Heart left ventricle (tissue), 16 donors: ENCODE measurements around the gene NLGN4X. TPM values are rescaled to one million over a fixed set of nuclear protein-coding genes. Genes with fewer than 3 reads are reported as not detected.

Experiments
- ATAC-seq, 4 donors: fragments of 200-7000 bp; cut with Tn5 transposase; one replicate each; pipeline ENCODE4 v1.9.1; 2020 to 2022; ENCODE audit warnings: moderate library complexity in 4 of 4, mild to moderate bottlenecking in 3 of 4, moderate number of reproducible peaks in 1 of 4
- DNase-seq, 5 donors: peaks; one replicate each; pipeline ENCODE4 v3.0.0-alpha.2; 2020
- H3K27ac ChIP-seq, 12 donors: fragments of 200-600 bp; sonication (generic) in 4 of 12; one replicate each; pipeline versions ENCODE4 v1.5.0 to v1.8.0; 2016 to 2022; ENCODE audit warnings: mild to moderate bottlenecking in 2 of 12
- H3K27me3 ChIP-seq, 9 donors: fragments of 200-600 bp; sonication (generic) in 2 of 9; one replicate each; pipeline versions ENCODE4 v1.5.1 to v1.8.0; 2016 to 2022; ENCODE audit warnings: mild to moderate bottlenecking in 3 of 9
- H3K36me3 ChIP-seq, 9 donors: fragments of 200-600 bp; sonication (generic) in 2 of 9; one replicate each; pipeline versions ENCODE4 v1.5.0 to v1.8.0; 2018 to 2022; ENCODE audit warnings: mild to moderate bottlenecking in 2 of 9
- H3K4me1 ChIP-seq, 12 donors: fragments of 200-600 bp; sonication (generic) in 4 of 12; one replicate each; pipeline versions ENCODE4 v1.5.0 to v1.8.0; 2016 to 2022; ENCODE audit warnings: mild to moderate bottlenecking in 3 of 12
- H3K4me3 ChIP-seq, 12 donors: fragments of 200-600 bp; sonication (generic) in 4 of 12; one replicate each; pipeline versions ENCODE4 v1.5.0 to v1.8.0; 2017 to 2022; ENCODE audit warnings: mild to moderate bottlenecking in 9 of 12, moderate library complexity in 4 of 12
- H3K9me3 ChIP-seq, 12 donors: fragments of 200-600 bp; sonication (generic) in 4 of 12; one replicate each; pipeline versions ENCODE4 v1.5.0 to v1.8.0; 2016 to 2022; ENCODE audit warnings: mild to moderate bottlenecking in 1 of 12
- CTCF ChIP-seq, 12 donors: fragments of 200-600 bp; sonication (generic) in 4 of 12; IDR thresholded peaks; one replicate each; pipeline versions ENCODE4 v1.5.0 to v1.8.0; 2018 to 2022; ENCODE audit warnings: antibody characterized with exemption in 12 of 12, mild to moderate bottlenecking in 5 of 12
- POLR2A ChIP-seq, 2 donors: fragments of 450-650 bp; IDR thresholded peaks; one replicate each; pipeline ENCODE4 v1.6.1; 2017; ENCODE audit warnings: antibody characterized with exemption in 2 of 2, mild to moderate bottlenecking in 2 of 2, moderate library complexity in 2 of 2
- WGBS, 4 donors: extraction: QIAGEN DNeasy Blood & Tissue Kit in 2 of 4; methylation state at CpG; one replicate each; pipeline versions ENCODE4 v1.1.5 to v1.1.7; 2013 to 2018; 5-methylcytosine and 5-hydroxymethylcytosine counted together
- intact Hi-C, 10 donors: fragments of 100-400 bp; cut with DNase I; formaldehyde crosslinking; loops; one replicate each; pipeline versions ENCODE4 v1.11.1 to v1.14.2; 2022
- polyA plus RNA-seq, 2 donors: library from polyadenylated mRNA; stranded (reverse); fragments of 200-250 nt; gene quantifications; one replicate each; pipeline ENCODE4 v1.2.3, GENCODE V29; 2013
- total RNA-seq, 9 donors: library from RNA; depleted of rRNA in 2 of 9; stranded (reverse); fragments of >200 nt in 2 of 9; fragmentation: NEBNext Ultra II Directional in 3 of 9; extraction: Animal tissue kit (Norgen Biotek cat#: 25700) in 3 of 9; gene quantifications; one replicate each; pipeline versions ENCODE4 v1.1.0 to v1.2.4, GENCODE V29; 2016 to 2023
- donor health status: ischemic (EF 13 %, LVEDD 7.1; RV severe dilation, severe dysfunction).
- donor health status: healthy with polysubstance abuse.
- donor health status: DM: no; HTN: yes; CAD: no.
- donor health status: DM: no; HTN: no; CAD: no.
- donor health status: ischemic (EF 25% LVEDD 6.9; RV normal size, moderate dysfunction).
- donor health status: ischemic (EF 25% LVEDD 5.7; RV mildly dilated, moderate dysfunction).
- donor health status: healthy.
- donor health status: DM: yes; HTN: yes; CAD: no.
- donor health status: ischemic (EF 35%, LVEDD 5.7; RV mildly dilated, moderate dysfunction).
- donor health status: nonischemic (EF 11% LVEDD 7.7; RV severe dilation, severe dysfunction).
- donor health status: DM: yes; HTN: yes; CAD: no.
- donor health status: PGD.
- donor health status: ischemic (EF 29% LVEDD 5.4; RV normal size, mild dysfunction).
- donor health status: nonischemic (EF 23%, LVEDD 6.1; RV moderate dilation, normal function).

The NLGN4X gene
- total and polyA plus RNA-seq, 11 donors: 0.30 to 5.5 (median 1.3) TPM

GRCh38 chrX:6012357-6012756 lies 216.3 kb downstream of the NLGN4X start:
- Histone ChIP-seq H3K27me3 (no peaks in the 10 kb centered on the region), H3K36me3 (no peaks in the 10 kb centered on the region), H3K27ac (no peak overlapping the region), H3K4me3 (no peak overlapping the region), H3K4me1 (no peaks in the 10 kb centered on the region), H3K9me3 (no peaks in the 10 kb centered on the region)
- DNase-seq (no peak), ATAC-seq (no peak)
- 87 to 92% (median 89%) methylated on average over 2 of the region's 2 CpGs for WGBS, 4 donors
- intact Hi-C loops: no loop called here
- no peak for TF ChIP-seq CTCF (IDR thresholded peaks at IDR 0.05)
- TF ChIP-seq POLR2A (IDR thresholded peaks at IDR 0.05): no peak

DNA sequence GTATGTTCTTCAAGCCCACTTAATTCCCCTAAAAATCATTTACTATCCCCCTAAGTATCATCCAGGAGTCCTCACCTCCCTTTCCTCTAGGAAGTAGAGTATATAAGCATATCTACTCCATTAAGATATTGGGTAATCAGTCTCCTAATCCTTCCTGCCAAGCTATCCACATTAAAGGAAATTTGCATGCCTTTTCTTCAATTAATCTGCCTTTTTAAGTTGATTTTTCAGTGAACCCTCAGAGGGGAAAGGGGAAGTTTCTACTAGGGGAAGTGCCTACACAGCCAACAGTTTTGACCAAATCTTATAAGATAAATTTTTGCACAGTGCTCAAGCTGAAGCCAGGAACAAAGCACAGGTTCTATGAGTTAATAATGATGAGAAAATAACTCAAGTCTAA lies 222.8 kb downstream of the NLGN4X start:
- H3K4me1 ChIP-seq: no peaks in the 10 kb centered on the region
- intact Hi-C loops: no loop called here
- H3K27ac ChIP-seq: no peak overlapping the region
- DNase-seq (no peak), ATAC-seq (no peak)
- no peaks in the 10 kb centered on the region for H3K36me3 ChIP-seq
- TF ChIP-seq POLR2A (IDR thresholded peaks at IDR 0.05) (no peak), CTCF (IDR thresholded peaks at IDR 0.05) (no peak)
- no peaks in the 10 kb centered on the region for H3K27me3 ChIP-seq
- H3K4me3 ChIP-seq: no peak overlapping the region
- H3K9me3 ChIP-seq: no peaks in the 10 kb centered on the region

- Histone ChIP-seq H3K9me3 (no peaks in the 10 kb centered on the region), H3K36me3 (no peaks in the 10 kb centered on the region), H3K27ac (peak overlapping the region in 2 of 12 donors; percentile 30 to 76), H3K27me3 (no peaks in the 10 kb centered on the region), H3K4me1 (no peaks in the 10 kb centered on the region), H3K4me3 (no peak overlapping the region)
- no peak for DNase-seq
- intact Hi-C loops: no loop called here
- no peak for ATAC-seq
- 42 to 56% (median 50%) methylated on average over 4 of the region's 4 CpGs for WGBS, 4 donors
- TF ChIP-seq CTCF (IDR thresholded peaks at IDR 0.05): no peak
- TF ChIP-seq POLR2A (IDR thresholded peaks at IDR 0.05): no peak
These were observed 224.1 kb downstream of the NLGN4X start for GRCh38 chrX:6004529-6004928.

- Histone ChIP-seq H3K4me1 (no peaks in the 10 kb centered on the region), H3K36me3 (no peaks in the 10 kb centered on the region), H3K9me3 (no peaks in the 10 kb centered on the region), H3K4me3 (no peak overlapping the region), H3K27me3 (no peaks in the 10 kb centered on the region), H3K27ac (peak overlapping the region in 2 of 12 donors; percentile 23 to 76)
- ATAC-seq: peak in 2 of 4 donors; percentile 51 to 64
- intact Hi-C loops: no loop called here
- TF ChIP-seq POLR2A (IDR thresholded peaks at IDR 0.05): no peak
- WGBS, 4 donors: 64 to 76% (median 67%) methylated on average over 5 of the region's 5 CpGs
- DNase-seq: no peak
These were observed 226.6 kb downstream of the NLGN4X start for GRCh38 chrX:6002056-6002455.

- ATAC-seq (no peak), DNase-seq (no peak)
- Histone ChIP-seq H3K27me3 (no peaks in the 10 kb centered on the region), H3K4me1 (no peaks in the 10 kb centered on the region), H3K36me3 (no peaks in the 10 kb centered on the region), H3K4me3 (no peak overlapping the region), H3K9me3 (no peaks in the 10 kb centered on the region), H3K27ac (no peak overlapping the region)
- TF ChIP-seq POLR2A (IDR thresholded peaks at IDR 0.05): no peak
- intact Hi-C loops: no loop called here
- 57 to 69% (median 63%) methylated on average over 3 of the region's 3 CpGs for WGBS, 4 donors
These were observed 229.8 kb downstream of the NLGN4X start for GRCh38 chrX:5998901-5999300.
